Stimulated activated CD4-positive, alpha-beta T cell treated with anti-CD3 and anti-CD28 coated beads, Interleukin-15, amount 100 ng/mL, for 48 hours (primary cell): ENCODE results near the gene ATL3.
"Not testable (repeated sequence)": the region's sequence is repeated elsewhere in the genome, so short reads cannot be mapped to it uniquely, and the experiment has no call there.

ENCODE experiments used
- DNase-seq, 2 donors: peaks; one replicate each; pipeline ENCODE4 v3.0.0-alpha.2; 2020; ENCODE audit warnings: low read depth in 2 of 2

The ATL3 gene

GRCh38 chr11:63589000-63589399, 82.2 kb downstream of the ATL3 start:
- DNase-seq = no peak

GRCh38 chr11:63586451-63587166, 84.6 kb downstream of the ATL3 start:
- DNase-seq = no peak

GRCh38 chr11:63583357-63583677, 87.9 kb downstream of the ATL3 start:
- no peak for DNase-seq

- DNase-seq = not testable (repeated sequence)
Observed at GRCh38 chr11:63581224-63581623, 90.0 kb downstream of the ATL3 start.

DNA sequence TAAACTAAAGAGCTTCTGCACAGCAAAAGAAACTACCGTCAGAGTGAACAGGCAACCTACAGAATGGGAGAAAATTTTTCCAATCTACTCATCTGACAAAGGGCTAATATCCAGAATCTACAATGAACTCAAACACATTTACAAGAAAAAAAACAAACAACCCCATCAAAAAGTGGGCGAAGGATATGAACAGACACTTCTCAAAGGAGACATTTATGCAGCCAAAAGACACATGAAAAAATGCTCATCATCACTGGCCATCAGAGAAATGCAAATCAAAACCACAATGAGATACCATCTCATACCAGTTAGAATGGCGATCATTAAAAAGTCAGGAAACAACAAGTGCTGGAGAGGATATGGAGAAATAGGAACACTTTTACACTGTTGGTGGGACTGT, 92.3 kb downstream of the ATL3 start:
- DNase-seq = not testable (repeated sequence)

GRCh38 chr11:63574856-63575602, 96.1 kb downstream of the ATL3 start:
- DNase-seq = no peak
